Suprapubic skin (tissue), 4 donors: ENCODE results near the gene DNAH14. TPM values are rescaled to one million over a fixed set of nuclear protein-coding genes. Genes with fewer than 3 reads are reported as not detected.

Source experiments
- DNase-seq, 2 donors: peaks; one replicate each; pipeline ENCODE4 v3.0.0-alpha.2; 2019; ENCODE audit warnings: low spot score in 2 of 2
- H3K27ac ChIP-seq: fragments of 200-600 bp; sonication (generic); one replicate; pipeline ENCODE4 v1.5.1; 2019
- H3K27me3 ChIP-seq: fragments of 200-600 bp; sonication (generic); one replicate; pipeline ENCODE4 v1.5.1; 2019
- H3K36me3 ChIP-seq: fragments of 200-600 bp; sonication (generic); one replicate; pipeline ENCODE4 v1.5.1; 2019
- H3K4me1 ChIP-seq: fragments of 200-600 bp; sonication (generic); one replicate; pipeline ENCODE4 v1.5.1; 2019
- H3K4me3 ChIP-seq: fragments of 200-600 bp; sonication (generic); one replicate; pipeline ENCODE4 v1.5.1; 2019; ENCODE audit warnings: mild to moderate bottlenecking
- H3K9me3 ChIP-seq: fragments of 200-600 bp; sonication (generic); one replicate; pipeline ENCODE4 v1.5.1; 2019
- CTCF ChIP-seq, 2 donors: fragments of 200-600 bp in 1 of 2; fragments of 450-650 bp in 1 of 2; sonication (generic) in 1 of 2; IDR thresholded peaks; one replicate each; pipeline ENCODE4 v1.5.1; 2016 to 2019; ENCODE audit warnings: antibody characterized with exemption in 2 of 2, mild to moderate bottlenecking in 1 of 2, moderate library complexity in 1 of 2
- EP300 ChIP-seq: sonication (generic); formaldehyde crosslinking; IDR thresholded peaks from one replicate; pipeline ENCODE4 v1.6.1; 2017; ENCODE audit warnings: antibody characterized with exemption
- POLR2A ChIP-seq, 2 donors: fragments of 450-650 bp; IDR thresholded peaks; one replicate each; pipeline ENCODE4 v1.6.1; 2017; ENCODE audit warnings: antibody characterized with exemption in 2 of 2, mild to moderate bottlenecking in 2 of 2, moderate library complexity in 2 of 2
- POLR2AphosphoS5 ChIP-seq, 3 donors: sonication (generic); formaldehyde crosslinking; IDR thresholded peaks; one replicate each; pipeline ENCODE4 v1.6.1; 2017; ENCODE audit warnings: antibody characterized with exemption in 3 of 3
- WGBS: methylation state at CpG from one replicate; pipeline ENCODE4 v1.1.5; 2018; 5-methylcytosine and 5-hydroxymethylcytosine counted together
- total RNA-seq, 4 donors: library from RNA; depleted of rRNA; stranded (reverse); fragments of >200 nt; gene quantifications; one replicate each; pipeline ENCODE4 v1.1.0, GENCODE V29; 2016

Gene DNAH14
- total RNA-seq, 4 donors from 2014 or later = 4.2 to 6.2 (median 5.4) TPM

GRCh38 chr1:225343618-225344017 lies 414.1 kb downstream of the DNAH14 start:
- no peak overlapping the region for H3K27ac ChIP-seq
- H3K4me1 ChIP-seq = no peaks in the 10 kb centered on the region
- no peaks in the 10 kb centered on the region for H3K9me3 ChIP-seq
- H3K27me3 ChIP-seq = no peaks in the 10 kb centered on the region
- no peak for DNase-seq
- H3K36me3 ChIP-seq = no peaks in the 10 kb centered on the region
- no peak for TF ChIP-seq CTCF (IDR thresholded peaks at IDR 0.05)
- no peak for TF ChIP-seq POLR2AphosphoS5 (IDR thresholded peaks at IDR 0.05)
- no peak for TF ChIP-seq EP300
- no peak for TF ChIP-seq POLR2A (IDR thresholded peaks at IDR 0.05)
- H3K4me3 ChIP-seq = no peak overlapping the region

- H3K9me3 ChIP-seq = no peaks in the 10 kb centered on the region
- DNase-seq = no peak
- TF ChIP-seq POLR2A (IDR thresholded peaks at IDR 0.05) (no peak), EP300 (no peak), POLR2AphosphoS5 (IDR thresholded peaks at IDR 0.05) (no peak), CTCF (IDR thresholded peaks at IDR 0.05) (no peak)
- WGBS = 36% methylated on average over 3 of the region's 3 CpGs
- no peak overlapping the region for H3K4me3 ChIP-seq
- H3K4me1 ChIP-seq = no peaks in the 10 kb centered on the region
- H3K27me3 ChIP-seq = no peaks in the 10 kb centered on the region
- H3K27ac ChIP-seq = no peak overlapping the region
- H3K36me3 ChIP-seq = no peaks in the 10 kb centered on the region
Measured at GRCh38 chr1:225347123-225347683, 417.7 kb downstream of the DNAH14 start.

GRCh38 chr1:225348400-225348799 lies 418.9 kb downstream of the DNAH14 start:
- H3K4me3 ChIP-seq = no peak overlapping the region

GRCh38 chr1:225349826-225350225 lies 420.4 kb downstream of the DNAH14 start:
- Histone ChIP-seq H3K4me1 (no peaks in the 10 kb centered on the region), H3K27ac (no peak overlapping the region), H3K27me3 (no peaks in the 10 kb centered on the region), H3K9me3 (no peaks in the 10 kb centered on the region), H3K4me3 (no peak overlapping the region), H3K36me3 (no peaks in the 10 kb centered on the region)
- DNase-seq = no peak
- TF ChIP-seq POLR2AphosphoS5 (IDR thresholded peaks at IDR 0.05) = no peak
- TF ChIP-seq CTCF (IDR thresholded peaks at IDR 0.05) = no peak
- TF ChIP-seq POLR2A (IDR thresholded peaks at IDR 0.05) = no peak
- WGBS = 59% methylated on average over 2 of the region's 2 CpGs

More at GRCh38 chr1:225348400-225348799, 418.9 kb downstream of the DNAH14 start:
- DNase-seq = no peak
- no peaks in the 10 kb centered on the region for H3K27me3 ChIP-seq
- TF ChIP-seq EP300 = no peak
- no peak for TF ChIP-seq POLR2A (IDR thresholded peaks at IDR 0.05)
- no peak for TF ChIP-seq CTCF (IDR thresholded peaks at IDR 0.05)
- TF ChIP-seq POLR2AphosphoS5 (IDR thresholded peaks at IDR 0.05) = no peak
- H3K4me1 ChIP-seq = no peaks in the 10 kb centered on the region
- H3K9me3 ChIP-seq = no peaks in the 10 kb centered on the region
- no peak overlapping the region for H3K27ac ChIP-seq
- H3K36me3 ChIP-seq = no peaks in the 10 kb centered on the region

GRCh38 chr1:225350872-225351271 lies 421.4 kb downstream of the DNAH14 start:
- TF ChIP-seq EP300 (no peak), CTCF (IDR thresholded peaks at IDR 0.05) (no peak), POLR2A (IDR thresholded peaks at IDR 0.05) (no peak), POLR2AphosphoS5 (IDR thresholded peaks at IDR 0.05) (no peak)
- Histone ChIP-seq H3K36me3 (no peaks in the 10 kb centered on the region), H3K9me3 (no peaks in the 10 kb centered on the region), H3K4me1 (no peaks in the 10 kb centered on the region), H3K27me3 (no peaks in the 10 kb centered on the region), H3K27ac (no peak overlapping the region), H3K4me3 (no peak overlapping the region)
- DNase-seq = no peak
